Activated gamma-delta T cell treated with Interleukin-2 at 50 U/mL for 16 hours (primary cell): ENCODE measurements around the gene PIP5KL1.

Experiments
- DNase-seq: peaks from one replicate; pipeline ENCODE4 v3.0.0-alpha.2; 2020

The PIP5KL1 gene

DNA sequence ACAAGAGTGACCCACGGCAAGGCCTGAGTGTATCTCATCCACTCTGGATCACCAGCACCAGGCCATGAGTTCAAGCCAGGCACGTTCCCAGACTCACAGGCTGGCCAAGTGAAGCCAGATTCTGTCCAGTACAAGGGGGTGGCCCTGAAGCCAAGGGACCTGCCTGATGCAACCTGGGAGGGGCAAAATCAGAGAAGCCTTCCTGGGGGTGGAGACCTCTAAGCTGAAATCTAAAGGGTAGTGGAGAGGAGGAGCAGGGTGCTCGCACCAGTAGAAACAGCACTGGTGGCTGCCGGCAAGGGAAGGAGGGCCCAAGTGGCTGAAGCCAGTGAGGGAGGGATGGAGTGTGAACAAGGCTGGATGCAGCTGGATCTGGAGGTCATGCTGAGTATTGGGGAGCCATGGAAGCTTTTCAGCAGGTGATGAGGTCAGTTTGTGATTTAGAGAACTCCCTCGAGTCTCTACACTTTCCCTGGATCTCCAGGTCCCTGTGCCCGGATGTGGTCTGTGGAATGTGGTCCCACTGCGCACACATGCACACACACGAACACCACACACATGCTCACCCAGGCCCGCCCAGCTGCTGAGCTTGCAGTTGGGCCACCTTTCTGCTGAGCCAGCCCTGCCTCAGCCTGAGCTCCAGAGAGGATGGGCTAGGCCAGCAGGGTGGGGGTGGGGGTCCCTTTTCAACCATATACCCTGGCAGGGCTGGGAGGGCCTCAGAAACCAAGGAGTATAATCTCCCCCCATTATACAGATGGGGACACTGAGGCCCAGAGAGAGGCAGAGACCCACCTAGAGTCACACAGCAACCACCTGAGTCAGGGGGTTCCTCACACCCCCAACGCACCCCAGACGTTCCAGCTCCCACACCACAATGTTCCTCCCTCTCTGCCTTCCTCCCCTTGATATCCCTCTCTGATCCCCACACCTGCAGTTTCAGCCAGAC lies 1.6 kb downstream of the PIP5KL1 start:
- DNase-seq: no peak

- DNase-seq: no peak
Measured at GRCh38 chr9:127927988-127928675, 2.4 kb downstream of the PIP5KL1 start.

DNA sequence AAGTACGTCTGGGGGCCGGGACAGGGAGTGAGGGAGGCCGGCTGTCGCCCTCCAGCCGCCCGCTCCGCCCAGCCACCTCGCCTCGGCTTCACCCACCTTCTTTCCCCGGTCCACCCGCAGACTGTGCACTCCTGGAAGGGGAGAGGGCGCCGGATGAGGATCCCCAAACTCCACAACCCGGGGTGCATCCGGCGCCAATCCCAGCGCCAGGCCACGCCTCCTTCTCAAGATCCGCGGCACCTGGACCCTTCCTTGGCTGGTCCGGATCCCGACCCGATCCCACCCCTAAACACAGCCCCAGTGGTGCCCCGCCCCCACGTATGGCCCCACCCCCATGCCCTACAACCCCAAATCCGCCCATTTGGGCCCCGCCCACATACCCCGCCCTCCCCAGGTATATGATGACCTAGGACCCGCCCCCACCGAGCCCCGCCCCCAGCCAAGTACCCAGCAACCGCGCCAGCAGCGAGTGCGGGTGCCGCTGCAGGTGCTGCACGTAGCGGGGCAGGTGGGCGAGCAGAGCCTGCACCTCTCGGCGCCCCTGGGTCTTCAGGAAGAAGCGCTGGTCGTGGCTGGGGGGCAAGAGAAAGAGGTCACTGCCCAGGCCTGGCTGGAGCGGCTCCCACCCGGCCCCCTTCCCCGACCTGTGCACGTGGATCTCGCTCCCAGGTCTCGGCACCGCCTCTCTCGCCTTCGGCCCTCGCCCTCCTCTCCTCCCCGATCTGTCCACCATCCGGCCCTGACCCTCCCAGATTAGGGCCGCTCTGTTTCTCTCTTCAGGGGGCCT lies 3.2 kb downstream of the PIP5KL1 start:
- peak; percentile 67 for DNase-seq

DNA sequence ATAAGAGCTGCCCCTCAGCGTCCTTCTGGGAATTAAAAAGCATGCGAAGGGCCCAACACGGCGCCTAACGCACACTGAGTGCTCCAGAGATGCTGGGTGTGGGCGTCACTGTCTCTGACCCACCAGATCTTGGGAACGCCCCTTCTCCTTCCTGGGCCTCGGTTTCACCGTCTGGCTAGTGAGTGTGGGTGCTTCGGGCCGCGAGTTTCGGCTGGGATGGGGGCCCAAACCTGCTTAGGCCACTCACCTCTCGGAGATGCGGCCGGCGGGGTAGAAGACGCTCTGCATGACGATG lies 3.7 kb downstream of the PIP5KL1 start:
- no peak for DNase-seq

GRCh38 chr9:127925959-127926905 lies 4.3 kb downstream of the PIP5KL1 start:
- no peak for DNase-seq

DNA sequence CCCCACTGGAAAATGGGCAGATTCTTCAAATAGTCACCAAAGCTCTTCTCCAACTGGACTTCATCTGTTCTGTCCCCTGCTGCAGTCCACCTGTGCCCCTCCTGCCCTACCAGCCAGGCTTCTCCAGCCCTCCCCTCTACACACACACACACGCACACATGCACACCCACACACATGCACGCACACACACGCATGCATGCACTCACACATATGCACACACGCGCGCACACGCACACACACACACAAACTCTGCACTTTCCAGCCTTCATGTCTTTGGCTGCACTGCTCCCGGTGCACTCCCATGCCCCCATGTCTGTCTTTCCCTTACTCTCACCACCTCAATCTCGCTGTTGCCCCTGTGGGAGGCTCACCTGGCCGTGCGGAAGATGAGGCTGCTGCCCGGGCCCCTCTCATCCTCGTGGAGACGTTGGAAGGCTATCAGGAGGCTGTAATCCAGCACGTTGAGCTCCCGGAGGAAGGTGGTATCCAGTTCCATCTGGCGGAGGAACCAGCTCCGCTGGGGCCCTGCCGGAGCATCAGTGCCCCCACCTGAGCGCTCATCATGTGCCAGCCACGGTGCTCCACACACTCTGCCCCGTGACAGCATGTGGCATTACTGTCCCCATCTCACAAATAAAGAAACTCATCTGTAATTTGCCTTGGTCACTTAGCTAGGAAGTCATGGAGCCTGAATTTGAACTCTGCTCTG lies 5.7 kb downstream of the PIP5KL1 start:
- DNase-seq: no peak

- no peak for DNase-seq
Measured at GRCh38 chr9:127923771-127924170, 6.8 kb downstream of the PIP5KL1 start.

DNA sequence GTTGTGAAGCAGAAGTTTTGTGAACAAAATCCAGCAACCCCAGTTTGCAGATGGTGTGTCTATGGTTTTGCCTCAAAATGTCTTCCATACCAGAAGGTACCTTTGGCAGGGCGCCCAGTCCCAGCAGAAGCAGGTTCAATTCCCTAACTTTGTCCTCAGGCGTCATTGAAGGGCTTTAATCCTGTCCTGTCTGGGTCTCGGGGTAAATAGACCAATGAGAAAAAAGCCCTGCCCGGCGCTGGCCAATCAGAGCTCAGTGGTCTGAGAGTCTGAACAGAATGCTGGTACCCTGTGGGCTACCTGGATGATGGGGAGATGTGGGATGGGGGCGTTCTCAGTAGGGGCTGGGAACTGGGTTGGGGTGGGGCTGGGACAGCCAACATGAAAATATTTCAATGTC lies 7.5 kb downstream of the PIP5KL1 start:
- DNase-seq: no peak

DNA sequence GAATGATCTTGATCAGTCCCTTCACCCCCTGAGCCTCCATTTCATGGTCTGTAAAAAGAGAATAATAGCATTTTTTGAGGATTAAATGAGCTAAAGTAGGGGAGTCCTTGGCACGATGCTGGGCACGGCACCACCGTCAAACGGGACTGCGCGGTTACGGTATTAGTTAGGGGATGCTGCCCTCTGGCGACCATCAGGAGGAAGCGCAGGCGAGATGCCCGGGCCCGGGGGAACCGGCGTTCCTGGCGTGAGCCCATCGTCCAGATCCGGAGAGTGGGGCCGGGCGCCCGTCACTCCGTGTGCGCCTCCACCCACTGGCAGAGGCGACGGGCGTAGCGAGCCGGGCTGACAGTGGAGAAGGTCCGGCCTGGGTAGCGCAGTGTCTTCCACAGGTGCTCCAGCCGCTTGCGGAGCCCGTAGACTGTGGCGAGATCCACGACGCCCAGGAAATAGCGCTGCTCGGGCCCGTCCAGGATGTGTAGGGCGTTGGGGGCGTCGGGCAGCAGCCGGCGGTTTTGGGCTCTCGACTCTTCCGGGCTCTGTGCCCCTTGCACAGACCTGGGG lies 8.9 kb downstream of the PIP5KL1 start:
- peak; percentile 78 for DNase-seq

DNA sequence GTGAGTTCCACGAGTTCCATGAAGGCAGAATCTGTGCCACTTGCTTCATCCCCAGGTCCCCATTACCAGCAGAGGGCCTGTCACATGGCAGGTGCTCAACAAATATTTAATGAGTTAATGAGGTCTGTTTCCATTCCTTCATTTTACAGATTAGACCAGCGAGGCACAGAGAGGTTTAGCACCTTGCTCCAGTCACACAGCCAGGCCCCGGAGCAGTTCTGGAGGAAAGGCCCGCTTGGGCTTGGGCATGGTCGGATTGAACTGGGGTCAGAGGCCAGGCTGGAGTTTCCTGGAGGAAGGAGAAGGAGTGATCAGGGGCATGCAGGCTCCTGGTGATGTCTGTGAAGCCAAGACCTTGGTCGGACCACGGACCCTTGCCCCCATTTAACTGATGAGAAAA lies 9.8 kb downstream of the PIP5KL1 start:
- no peak for DNase-seq

DNA sequence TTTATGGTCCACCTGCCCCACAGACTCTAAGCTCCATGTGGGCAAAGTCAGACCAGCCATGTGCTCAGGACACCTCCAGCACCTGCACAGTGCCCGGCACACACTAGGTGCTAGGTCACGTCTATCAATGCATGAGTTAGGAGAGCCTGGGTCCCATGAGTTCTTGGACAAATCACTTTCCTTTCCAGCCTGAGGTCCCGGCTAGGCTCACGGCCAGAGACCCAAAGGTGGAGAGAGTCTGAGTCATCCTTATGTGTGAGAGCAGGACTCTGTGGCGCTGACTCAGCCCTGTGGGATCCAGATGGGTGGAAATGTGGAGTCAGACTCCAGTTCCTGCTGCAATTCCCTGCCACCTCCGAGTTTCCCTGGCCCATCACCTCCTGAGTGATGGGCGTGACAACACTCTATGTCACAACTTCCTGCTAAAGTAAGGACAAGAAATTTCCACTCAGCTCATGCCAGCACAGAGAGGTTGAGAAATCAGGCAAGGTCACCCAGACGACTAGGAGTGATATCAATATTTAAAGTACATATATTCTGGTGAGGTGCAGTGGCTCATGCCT lies 11.2 kb downstream of the PIP5KL1 start:
- no peak for DNase-seq

DNA sequence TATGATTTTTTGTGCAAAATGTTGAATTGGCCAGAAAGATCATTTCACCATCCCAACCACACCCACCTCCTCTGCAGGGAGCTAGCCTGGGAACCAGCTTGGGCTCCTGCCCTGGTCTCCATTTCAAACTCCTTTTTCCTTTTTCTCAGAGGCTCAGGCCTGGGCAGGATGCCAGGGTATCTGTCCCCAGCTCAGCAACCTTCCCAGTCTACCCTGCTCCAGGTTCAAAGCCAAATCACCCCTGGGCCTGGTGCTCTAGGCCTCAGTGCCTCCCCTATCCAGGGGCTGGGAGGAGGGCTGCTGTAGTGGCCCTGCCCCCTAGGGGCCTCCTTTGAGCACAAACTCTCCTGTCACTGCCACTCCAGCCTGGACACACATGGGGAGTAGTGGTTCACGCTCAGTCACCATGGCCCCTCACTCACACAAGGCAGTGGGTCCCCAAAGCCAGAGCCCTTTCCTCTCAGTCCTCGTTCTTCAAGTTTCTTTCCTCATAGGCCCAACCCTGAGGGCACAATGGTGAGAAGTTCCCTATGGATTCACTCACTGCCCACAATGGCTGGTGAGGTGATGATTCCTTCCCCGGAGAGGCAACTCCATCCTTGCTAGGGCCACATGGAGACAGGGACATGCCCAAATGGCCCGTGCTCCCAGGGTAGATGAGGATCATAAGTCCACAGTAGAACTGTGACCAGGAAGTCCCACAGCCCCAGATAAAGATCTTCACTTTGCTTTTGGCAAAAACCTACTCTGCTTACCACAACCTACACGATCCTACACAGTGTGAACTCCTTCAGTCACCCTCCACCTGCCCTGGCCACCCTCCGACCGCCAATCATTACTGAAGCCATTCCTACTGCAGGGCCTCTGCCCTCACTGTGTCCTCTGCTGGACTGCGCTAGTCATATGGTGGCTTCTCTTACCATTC lies 12.1 kb downstream of the PIP5KL1 start:
- DNase-seq: no peak

GRCh38 chr9:127917603-127918002 lies 13.0 kb downstream of the PIP5KL1 start:
- DNase-seq: no peak

GRCh38 chr9:127916720-127917581 lies 13.6 kb downstream of the PIP5KL1 start, which contains the start of gene ST6GALNAC4:
TSS of gene ST6GALNAC4 (minus strand) at chr9:127917041. CDS start at chr9:127916419, 622 bp downstream.
- DNase-seq: peak; percentile 96

DNA sequence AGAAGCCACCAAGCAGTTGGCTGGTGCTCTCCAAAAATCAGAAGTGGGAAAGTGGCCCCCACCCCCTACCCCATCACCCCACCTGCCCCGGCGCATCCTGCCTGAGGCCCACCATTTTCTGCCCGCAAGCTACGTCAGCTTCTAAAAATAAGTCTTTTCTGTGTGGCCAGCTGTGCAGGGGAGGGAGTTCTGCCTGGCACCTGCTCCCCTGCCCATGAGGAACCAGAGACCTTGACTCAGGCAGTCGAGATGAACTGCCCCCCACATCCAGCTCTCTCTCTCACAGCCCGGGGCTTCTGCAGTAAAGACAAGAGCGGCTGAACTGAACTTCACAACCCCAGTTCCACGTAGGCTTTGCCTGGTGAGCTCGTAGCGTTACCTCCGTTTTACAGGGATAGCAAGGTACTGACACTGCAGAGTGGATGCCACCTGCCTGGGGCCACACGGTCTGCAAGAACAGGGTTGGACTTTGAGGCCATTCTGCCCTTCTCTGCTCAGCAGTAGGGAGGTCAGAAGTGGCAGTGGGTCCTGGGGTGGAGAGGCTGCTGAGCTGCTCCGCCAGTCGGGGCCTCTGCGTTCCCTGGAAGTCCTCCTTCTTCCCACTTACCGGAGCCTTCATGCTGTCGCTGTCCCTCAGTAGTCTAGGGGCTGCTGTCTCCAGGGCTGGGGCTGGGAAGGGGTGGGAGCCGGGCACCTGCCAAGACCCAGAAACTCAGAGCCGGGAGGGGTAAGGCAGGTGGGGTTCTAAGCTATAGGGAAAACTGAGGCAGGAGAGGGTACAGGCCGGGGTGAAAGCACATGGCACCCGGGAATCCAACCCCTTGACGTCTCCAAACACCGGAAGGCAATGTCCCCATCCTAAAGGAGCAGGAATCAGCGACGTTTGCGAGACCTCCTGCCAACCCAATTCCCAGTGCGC lies 14.5 kb downstream of the PIP5KL1 start:
- DNase-seq: no peak

DNA sequence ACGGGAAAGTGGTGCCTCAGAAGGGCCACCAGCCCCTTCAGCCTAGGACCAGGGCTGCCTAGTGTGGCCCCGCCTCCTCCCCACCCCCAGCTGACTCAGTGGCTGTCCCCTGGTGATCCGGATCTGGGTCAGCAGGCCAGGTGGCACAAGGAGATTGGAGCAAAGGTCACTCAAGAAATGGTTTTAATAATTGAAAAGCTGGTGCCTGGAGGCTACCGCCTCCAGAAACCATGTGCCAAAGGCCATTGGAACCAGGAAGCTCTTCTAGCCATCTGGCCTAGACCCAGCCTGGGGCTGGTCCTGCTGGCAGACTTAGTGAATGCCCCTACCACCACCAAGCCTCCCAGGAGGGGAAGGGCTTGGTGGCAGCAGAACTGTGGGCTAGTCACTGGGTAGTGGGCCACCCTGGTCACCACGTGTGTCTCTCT lies 15.2 kb downstream of the PIP5KL1 start:
- DNase-seq: no peak

DNA sequence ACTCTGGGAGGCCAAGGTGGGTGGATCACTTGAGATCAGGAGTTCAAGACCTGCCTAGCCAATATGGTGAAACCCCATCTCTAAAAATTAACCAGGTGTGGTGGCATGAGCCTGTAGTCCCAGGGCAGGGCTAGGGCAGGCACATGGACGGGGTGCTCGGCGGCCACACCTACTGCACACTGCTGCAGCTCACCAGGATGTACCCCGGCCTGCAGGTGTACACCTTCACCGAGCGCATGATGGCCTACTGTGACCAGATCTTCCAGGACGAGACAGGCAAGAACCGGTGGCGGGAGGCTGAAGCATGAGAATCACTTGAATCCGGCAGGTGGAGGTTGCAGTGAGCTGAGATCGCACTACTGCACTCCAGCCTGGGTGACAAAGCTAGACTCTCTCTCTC lies 16.9 kb downstream of the PIP5KL1 start:
- no peak for DNase-seq

DNA sequence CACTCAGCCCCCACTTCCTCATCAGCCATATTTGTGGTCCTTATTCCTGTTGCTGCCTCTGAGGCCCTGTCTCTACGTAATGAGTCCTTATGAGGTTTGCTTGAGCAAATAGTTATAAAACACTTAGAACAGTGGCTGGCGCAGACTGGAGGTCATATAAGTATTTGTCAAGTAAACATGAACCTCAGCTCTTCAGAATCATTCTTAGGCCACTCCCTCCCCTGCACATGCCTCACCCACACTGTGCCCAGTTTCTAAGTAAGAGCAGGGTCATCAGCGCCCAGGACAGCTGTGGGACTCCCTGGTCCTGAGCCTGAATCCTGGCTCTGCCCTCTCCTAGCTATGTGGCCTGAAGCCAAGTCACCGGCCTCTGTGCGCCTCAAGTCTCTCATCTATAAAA lies 17.7 kb downstream of the PIP5KL1 start:
- DNase-seq: no peak
